SU-DHL-6 (cell line): ENCODE data around the gene CXorf65.

Source experiments
- H2AFZ ChIP-seq: fragments of 200-600 bp; sonication (generic); 2 replicates; pipeline ENCODE4 v1.6.1; 2014; ENCODE audit warnings: low read depth, mild to moderate bottlenecking, moderate library complexity, mixed read lengths, antibody characterized with exemption, low read length; ENCODE audit not compliant: severe bottlenecking
- H3F3A ChIP-seq: fragments of 200-600 bp; shearing (Covaris generic); 2 replicates; pipeline ENCODE4 v1.6.0; 2016; ENCODE audit warnings: antibody characterized with exemption, mild to moderate bottlenecking; ENCODE audit not compliant: insufficient read depth
- H3K27ac ChIP-seq: fragments of 200-600 bp; sonication (generic); 2 replicates; pipeline ENCODE4 v1.5.1; 2016; ENCODE audit warnings: low read depth, mild to moderate bottlenecking, low read length, moderate library complexity, mixed read lengths
- H3K27me3 ChIP-seq: fragments of 200-600 bp; sonication (generic), shearing (Covaris generic); 2 replicates; pipeline ENCODE4 v1.6.0; 2014; ENCODE audit warnings: mild to moderate bottlenecking, low read length
- H3K36me3 ChIP-seq: fragments of 200-600 bp; sonication (generic); 2 replicates; pipeline ENCODE4 v1.6.1; 2014; ENCODE audit warnings: mild to moderate bottlenecking, low read length, mixed read lengths
- H3K4me2 ChIP-seq: fragments of 300-600, 200-600 bp; shearing (Covaris generic), sonication (generic); 2 replicates; pipeline ENCODE4 v1.6.0; 2014; ENCODE audit warnings: low read length, low read depth, mild to moderate bottlenecking; ENCODE audit not compliant: poor library complexity, severe bottlenecking
- H3K4me3 ChIP-seq: fragments of 200-600 bp; sonication (generic); 2 replicates; pipeline ENCODE4 v1.5.1; 2014; ENCODE audit warnings: antibody characterized with exemption, low read length, mild to moderate bottlenecking, mixed read lengths; ENCODE audit not compliant: insufficient read depth, poor library complexity, severe bottlenecking
- H3K79me2 ChIP-seq: fragments of 200-600 bp; sonication (generic); 2 replicates; pipeline ENCODE4 v1.6.1; 2014; ENCODE audit warnings: mild to moderate bottlenecking, low read length, moderate library complexity; ENCODE audit not compliant: insufficient read depth
- H3K9ac ChIP-seq: fragments of 200-600 bp; sonication (generic); 2 replicates; pipeline ENCODE4 v1.7.0; 2014; ENCODE audit warnings: mild to moderate bottlenecking, low read length
- H3K9me2 ChIP-seq: fragments of 200-600 bp; sonication (generic); replicated peaks from 2 replicates; pipeline ENCODE4 v1.6.1; 2014; ENCODE audit warnings: low read length; ENCODE audit not compliant: insufficient read depth
- H3K9me3 ChIP-seq: fragments of 200-600 bp; sonication (generic); 2 replicates; pipeline ENCODE4 v1.6.1; 2014; ENCODE audit warnings: low read length, mixed read lengths; ENCODE audit not compliant: insufficient read depth
- H4K20me1 ChIP-seq: fragments of 200-600 bp; sonication (generic); 2 replicates; pipeline ENCODE4 v1.6.1; 2014; ENCODE audit warnings: low read depth, mild to moderate bottlenecking, antibody characterized with exemption, low read length, moderate library complexity, mixed read lengths
- EZH2phosphoT487 ChIP-seq: fragments of 200-600 bp; sonication (generic), shearing (Covaris generic); conservative IDR thresholded peaks from 2 replicates; pipeline ENCODE4 v1.6.1; 2018; ENCODE audit warnings: mild to moderate bottlenecking, antibody characterized with exemption, low read length, moderate library complexity, mixed read lengths
- TF ChIP-seq, protein P1 (sequence below): fragments of 200-600 bp; sonication (generic); IDR thresholded peaks from one replicate; pipeline ENCODE4 v1.5.1; 2017; ENCODE audit warnings: antibody characterized with exemption, mild to moderate bottlenecking, low read length, moderate library complexity; ENCODE audit not compliant: insufficient read depth, poor library complexity, severe bottlenecking

The CXorf65 gene

GRCh38 chrX:71118032-71118984, 11.8 kb upstream of the CXorf65 start, which contains the start of gene MED12:
MED12 (plus strand) TSS chrX:71118596; CDS start chrX:71118755, 159 bp downstream.
- TF ChIP-seq, protein P1, sequence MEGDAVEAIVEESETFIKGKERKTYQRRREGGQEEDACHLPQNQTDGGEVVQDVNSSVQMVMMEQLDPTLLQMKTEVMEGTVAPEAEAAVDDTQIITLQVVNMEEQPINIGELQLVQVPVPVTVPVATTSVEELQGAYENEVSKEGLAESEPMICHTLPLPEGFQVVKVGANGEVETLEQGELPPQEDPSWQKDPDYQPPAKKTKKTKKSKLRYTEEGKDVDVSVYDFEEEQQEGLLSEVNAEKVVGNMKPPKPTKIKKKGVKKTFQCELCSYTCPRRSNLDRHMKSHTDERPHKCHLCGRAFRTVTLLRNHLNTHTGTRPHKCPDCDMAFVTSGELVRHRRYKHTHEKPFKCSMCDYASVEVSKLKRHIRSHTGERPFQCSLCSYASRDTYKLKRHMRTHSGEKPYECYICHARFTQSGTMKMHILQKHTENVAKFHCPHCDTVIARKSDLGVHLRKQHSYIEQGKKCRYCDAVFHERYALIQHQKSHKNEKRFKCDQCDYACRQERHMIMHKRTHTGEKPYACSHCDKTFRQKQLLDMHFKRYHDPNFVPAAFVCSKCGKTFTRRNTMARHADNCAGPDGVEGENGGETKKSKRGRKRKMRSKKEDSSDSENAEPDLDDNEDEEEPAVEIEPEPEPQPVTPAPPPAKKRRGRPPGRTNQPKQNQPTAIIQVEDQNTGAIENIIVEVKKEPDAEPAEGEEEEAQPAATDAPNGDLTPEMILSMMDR = no peak
- TF ChIP-seq EZH2phosphoT487 = no peak
- peak within 1 kb of the TSS; percentile 80 for H2AFZ ChIP-seq
- peak within 1 kb of the TSS; percentile 72 for H3K27ac ChIP-seq

GRCh38 chrX:71117358-71117757, 10.8 kb upstream of the CXorf65 start:
- H3K4me3 ChIP-seq = peak overlapping the region; percentile 72
- peak overlapping the region; percentile 77 for H2AFZ ChIP-seq
- peak overlapping the region; percentile 75 for H3K9ac ChIP-seq
- TF ChIP-seq, protein P1 = no peak
- no peak for TF ChIP-seq EZH2phosphoT487
- no peaks in the 10 kb centered on the region for H3K27me3 ChIP-seq
- no peaks in the 10 kb centered on the region for H4K20me1 ChIP-seq
- H3K9me3 ChIP-seq = no peaks in the 10 kb centered on the region
- no peaks in the 10 kb centered on the region for H3K9me2 ChIP-seq
- no peaks in the 10 kb centered on the region for H3K36me3 ChIP-seq
- no peaks in the 10 kb centered on the region for H3K79me2 ChIP-seq
- H3F3A ChIP-seq = peaks cover 8% of the 10 kb centered on the region
- H3K4me2 ChIP-seq = peak overlapping the region; percentile 90
- H3K27ac ChIP-seq = peak overlapping the region; percentile 72; the same call in 1 of the 2 replicates

More at GRCh38 chrX:71118032-71118984, 11.8 kb upstream of the CXorf65 start, which contains the start of gene MED12:
- no peaks in the 10 kb centered on the region for H3K79me2 ChIP-seq
- H3K36me3 ChIP-seq = no peaks in the 10 kb centered on the region
- H3K27me3 ChIP-seq = no peaks in the 10 kb centered on the region
- peak within 1 kb of the TSS; percentile 72 for H3K4me3 ChIP-seq
- H4K20me1 ChIP-seq = no peaks in the 10 kb centered on the region
- H3K9ac ChIP-seq = peak within 1 kb of the TSS; percentile 75
- 0 out of 2 replicates have a peak, but pooled peaks cover 5% of the 10 kb centered on the region for H3F3A ChIP-seq
- no peaks in the 10 kb centered on the region for H3K9me3 ChIP-seq
- peak within 1 kb of the TSS; percentile 90 for H3K4me2 ChIP-seq
- no peaks in the 10 kb centered on the region for H3K9me2 ChIP-seq

DNA sequence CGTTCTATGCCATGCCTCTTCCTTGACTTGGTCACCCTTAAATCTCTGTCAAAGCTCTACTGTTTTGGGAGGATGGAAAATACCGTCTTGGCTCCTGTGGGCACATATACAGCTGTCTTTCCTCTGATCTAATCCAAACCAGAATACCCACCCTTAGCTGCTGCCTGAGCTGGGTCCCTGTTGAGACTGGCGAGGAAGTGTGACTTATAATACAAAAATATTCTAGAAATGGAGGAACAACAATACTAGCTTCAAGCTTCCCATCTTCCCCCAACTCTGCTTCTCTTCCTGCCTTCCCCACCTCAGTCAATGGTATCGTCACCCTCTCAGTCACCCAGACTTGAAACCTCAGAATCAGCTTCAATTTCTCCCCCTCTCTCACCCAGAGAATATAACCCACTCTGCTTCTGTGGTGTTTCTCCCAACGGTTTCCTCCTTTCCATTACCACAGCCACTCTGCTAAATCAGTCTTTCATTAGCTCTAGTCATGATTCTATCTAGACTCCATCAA, 5.4 kb upstream of the CXorf65 start:
- Histone ChIP-seq H3K4me3 (peak overlapping the region; percentile 65), H3K9me3 (no peaks in the 10 kb centered on the region), H3K4me2 (peak overlapping the region; percentile 98), H3K79me2 (peaks cover 16% of the 10 kb centered on the region; the same call in 1 of the 2 replicates), H3K9me2 (no peaks in the 10 kb centered on the region), H3K27ac (peak overlapping the region; percentile 97), H3K9ac (peak overlapping the region; percentile 73), H2AFZ (no peak overlapping the region), H4K20me1 (no peaks in the 10 kb centered on the region), H3K36me3 (no peaks in the 10 kb centered on the region), H3F3A (peaks cover 10% of the 10 kb centered on the region), H3K27me3 (no peaks in the 10 kb centered on the region)
- TF ChIP-seq, protein P1 = no peak
- TF ChIP-seq EZH2phosphoT487 = no peak
